Activated T-cell treated with anti-CD3 and anti-CD28 coated beads for 1 hour (primary cell): ENCODE results near the gene SEMA3D.
"Not testable (repeated sequence)": the region's sequence is repeated elsewhere in the genome, so short reads cannot be mapped to it uniquely, and the experiment has no call there.

Experiments
- DNase-seq: peaks from one replicate; pipeline ENCODE4 v3.0.0-alpha.2; 2020; ENCODE audit warnings: low read depth

Gene SEMA3D

GRCh38 chr7:85030893-85031292, 156.0 kb downstream of the SEMA3D start:
- no peak for DNase-seq

DNA sequence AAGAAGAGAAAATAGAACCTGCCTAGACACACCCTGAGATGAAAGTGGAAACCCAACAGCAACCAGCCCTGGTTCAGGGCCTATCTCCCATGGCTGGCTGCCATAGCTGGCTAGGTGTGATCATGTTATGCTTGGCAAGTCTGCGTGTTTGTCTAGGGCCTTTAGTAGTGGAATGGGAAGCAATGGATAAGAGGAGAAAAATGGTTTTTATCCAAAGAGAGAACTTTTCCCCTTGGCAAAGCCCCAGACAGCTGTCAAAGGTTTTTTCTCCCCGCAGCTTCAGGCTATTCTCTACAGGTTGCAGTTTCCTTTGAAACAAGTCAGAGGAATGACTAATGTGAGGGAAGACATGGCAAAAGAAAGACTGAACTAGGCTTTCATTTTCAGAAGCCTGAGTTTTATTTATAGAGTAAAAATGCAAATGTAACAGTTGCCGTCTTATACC, 161.5 kb downstream of the SEMA3D start:
- no peak for DNase-seq

DNA sequence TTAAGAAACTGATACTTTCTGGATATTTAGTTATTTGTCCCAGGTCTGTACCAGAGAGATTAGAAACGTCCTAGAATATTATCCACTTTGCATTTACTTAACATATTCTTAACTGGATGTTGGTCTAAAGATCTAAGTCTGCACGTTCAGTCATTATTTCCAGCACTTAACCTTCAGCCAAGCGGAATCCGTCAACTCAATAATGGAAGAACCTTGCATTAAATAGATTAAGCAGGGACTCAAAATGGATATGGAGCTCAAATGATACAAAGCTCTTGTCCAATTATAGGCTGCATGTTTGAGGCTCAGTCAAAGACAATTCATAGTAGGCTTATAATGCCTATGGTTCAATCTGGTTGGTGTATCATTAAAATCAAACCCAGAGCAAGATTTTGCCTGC, 162.9 kb downstream of the SEMA3D start:
- DNase-seq, result no peak

DNA sequence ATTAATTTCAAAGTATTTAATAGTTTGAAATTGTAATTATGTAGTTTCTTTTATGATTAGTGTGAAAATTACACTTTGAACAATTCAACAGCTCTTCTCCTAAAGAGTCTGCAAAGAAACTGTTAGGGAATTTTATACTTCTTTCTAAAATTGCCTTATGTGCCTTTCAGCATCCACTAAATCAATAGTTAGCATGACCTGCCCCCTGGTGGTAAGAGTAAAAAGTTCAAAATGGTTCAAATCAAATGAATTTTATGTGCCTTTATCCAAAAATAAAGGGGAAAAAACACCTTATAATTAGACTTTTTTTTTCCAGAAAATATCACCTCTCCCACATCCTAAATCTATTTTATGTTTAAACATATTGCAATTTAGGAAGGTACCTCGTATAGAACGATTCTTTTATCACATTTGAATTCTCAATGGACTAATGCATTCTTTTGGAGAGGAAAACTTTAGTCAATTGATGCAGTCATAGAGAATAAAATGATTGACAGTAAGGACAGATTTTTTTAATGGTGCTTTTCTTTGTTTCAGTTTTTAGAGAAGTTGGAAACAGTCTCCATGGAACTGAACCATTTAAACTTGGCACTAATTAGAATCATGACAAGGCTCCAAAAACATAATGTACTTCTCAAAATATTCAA, 163.7 kb downstream of the SEMA3D start:
- no peak for DNase-seq

- DNase-seq, result no peak
These were observed 164.7 kb downstream of the SEMA3D start for GRCh38 chr7:85022064-85022697.

- DNase-seq, result no peak
These were observed 165.7 kb downstream of the SEMA3D start for GRCh38 chr7:85021101-85021704.

- DNase-seq, result no peak
These were observed 167.1 kb downstream of the SEMA3D start for GRCh38 chr7:85019778-85020177.

DNA sequence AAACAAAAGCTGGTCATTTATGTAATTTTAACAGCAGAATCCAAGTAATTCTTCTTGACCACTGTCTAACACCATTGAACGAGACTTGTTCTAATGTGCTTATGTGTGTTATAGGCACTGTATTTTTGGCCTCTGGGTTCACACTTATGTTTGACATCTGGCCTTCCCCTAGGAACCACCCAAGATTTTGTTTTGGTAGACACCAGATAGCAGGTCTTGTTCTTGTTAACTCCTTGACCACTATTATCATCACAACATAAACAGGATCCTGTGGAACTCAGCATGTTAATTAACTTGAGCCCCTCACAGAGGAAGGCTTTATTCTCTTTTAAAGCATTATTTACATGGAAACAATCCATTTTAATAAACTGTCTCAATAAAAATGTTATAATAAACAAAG, 167.7 kb downstream of the SEMA3D start:
- DNase-seq, result no peak

DNA sequence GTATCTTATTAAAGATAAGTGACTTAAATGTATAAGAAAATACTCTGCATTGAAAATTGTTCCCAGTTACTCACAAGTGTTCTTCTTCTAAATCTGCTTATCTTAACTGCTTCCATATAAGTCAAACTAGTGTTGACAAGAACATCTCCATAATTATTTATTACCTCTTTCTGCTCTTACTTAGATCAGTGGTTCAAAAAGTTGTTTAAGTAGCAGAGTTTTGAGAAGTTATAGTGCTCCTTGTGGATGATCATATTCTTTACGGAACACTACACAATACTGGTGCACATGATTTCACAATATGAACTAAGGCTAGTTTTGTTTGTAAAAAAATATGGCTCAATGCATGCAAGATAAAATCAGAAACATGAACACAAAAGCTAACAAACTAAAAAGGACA, 168.4 kb downstream of the SEMA3D start:
- no peak for DNase-seq

GRCh38 chr7:85016286-85016685, 170.6 kb downstream of the SEMA3D start:
- no peak for DNase-seq

- no peak for DNase-seq
These were observed 171.8 kb downstream of the SEMA3D start for GRCh38 chr7:85014936-85015660.

GRCh38 chr7:85011127-85011526, 175.7 kb downstream of the SEMA3D start:
- no peak for DNase-seq

DNA sequence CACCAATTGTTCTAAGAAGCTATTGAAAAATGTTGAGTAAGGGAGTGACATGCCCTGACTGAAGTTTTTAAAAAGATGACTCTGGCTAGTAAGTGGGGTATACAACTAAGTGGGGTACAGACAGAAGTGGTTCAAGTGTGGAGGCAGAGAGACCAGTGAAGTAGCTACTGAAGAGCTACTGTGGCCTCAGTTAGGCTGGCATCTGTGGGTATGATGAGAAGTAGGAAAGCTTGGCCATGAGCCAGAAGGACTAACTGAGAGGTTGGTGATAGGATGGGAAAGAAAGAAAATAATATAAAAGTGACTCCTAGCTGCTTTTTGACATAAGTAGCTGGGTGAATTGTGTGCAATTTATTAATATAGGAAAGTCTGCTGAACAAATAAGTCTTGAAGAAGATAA, 176.6 kb downstream of the SEMA3D start:
- DNase-seq, result no peak

- no peak for DNase-seq
These were observed 180.1 kb downstream of the SEMA3D start for GRCh38 chr7:85006754-85007153.

DNA sequence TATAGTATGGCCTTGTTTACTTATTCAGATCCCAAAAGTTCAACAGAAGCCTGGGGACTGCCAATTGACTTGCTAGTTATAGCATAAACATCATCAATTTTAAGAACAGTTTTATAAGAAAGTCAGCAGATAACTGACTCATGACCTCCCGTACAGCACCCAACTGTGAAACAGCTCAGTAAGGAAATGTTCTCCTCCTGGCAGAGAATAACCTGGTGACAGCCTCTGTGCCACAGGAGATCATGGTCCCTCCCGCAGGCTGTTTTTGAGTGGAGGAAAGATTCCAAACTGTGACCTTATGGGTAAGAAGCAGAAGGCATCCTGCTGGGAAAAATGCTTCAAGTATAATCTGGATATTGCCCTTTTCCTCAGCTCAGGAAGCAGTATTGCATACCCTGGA, 182.5 kb downstream of the SEMA3D start:
- no peak for DNase-seq

DNA sequence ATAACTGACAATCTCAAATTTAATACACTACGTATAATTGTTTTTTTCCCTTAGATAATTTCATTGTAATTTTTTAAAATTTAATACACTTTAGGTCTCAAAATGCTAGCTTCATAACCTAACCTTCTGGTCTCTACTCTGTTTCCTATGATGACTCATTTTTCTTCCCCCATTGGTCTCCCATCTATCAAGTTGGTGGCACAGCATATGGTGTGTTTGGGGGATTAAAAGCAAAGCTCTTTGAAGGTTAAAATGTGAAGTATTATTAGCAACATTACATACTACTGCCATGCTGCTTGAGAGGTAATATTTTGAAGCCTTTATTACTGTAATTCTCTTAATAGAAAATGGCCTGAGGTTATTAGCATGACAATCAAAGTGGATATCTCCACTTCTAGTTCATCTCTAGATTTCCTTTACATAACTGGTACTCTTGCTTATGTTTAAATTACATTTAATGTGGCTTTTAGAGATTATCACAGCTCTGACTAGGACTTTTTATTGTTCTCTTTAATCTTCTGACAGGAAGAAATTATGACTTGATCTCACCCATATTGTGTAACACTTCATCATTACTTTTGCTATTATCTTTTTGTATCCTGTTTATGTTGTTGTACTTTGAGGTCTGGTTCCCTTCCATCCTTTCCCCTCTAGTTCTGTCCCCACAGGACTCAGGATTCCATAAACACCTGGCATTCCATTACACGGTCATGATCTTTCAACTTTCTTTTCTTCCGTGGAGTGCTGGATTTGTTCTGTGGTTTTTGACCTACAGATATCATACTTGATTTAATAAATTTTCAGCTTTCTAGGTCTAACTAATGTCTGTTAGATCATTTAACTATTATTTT, 185.1 kb downstream of the SEMA3D start:
- no peak for DNase-seq

DNA sequence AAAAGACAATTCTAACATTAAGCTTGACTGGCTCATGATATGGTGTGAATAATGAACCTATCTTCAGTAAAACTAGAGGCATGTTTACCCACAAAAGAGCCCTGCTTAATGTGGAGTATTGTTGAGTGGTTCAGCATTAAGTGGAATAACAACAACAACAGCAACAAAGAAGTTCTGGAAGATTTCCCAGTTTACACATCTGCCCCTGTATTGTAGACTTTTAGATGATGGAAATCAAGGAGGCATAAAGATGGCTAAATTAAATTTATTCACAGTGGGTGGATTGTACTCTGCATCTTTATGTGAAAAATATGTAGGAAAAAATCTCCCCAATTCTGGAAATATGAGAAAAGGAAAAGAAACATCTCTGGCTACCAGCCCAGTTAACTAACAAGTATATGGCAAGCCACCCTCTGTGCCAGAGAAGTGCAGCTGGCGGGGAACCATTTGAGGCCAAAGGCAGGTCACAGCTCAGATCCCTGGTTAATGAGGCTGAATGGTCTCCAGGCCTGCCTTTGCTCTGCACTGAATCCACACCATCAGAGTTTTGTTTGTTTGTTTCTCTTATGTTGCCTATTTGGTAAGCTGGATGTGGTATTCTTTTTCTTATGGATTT, 186.0 kb downstream of the SEMA3D start:
- no peak for DNase-seq

- no peak for DNase-seq
These were observed 187.4 kb downstream of the SEMA3D start for GRCh38 chr7:84999450-84999849.

DNA sequence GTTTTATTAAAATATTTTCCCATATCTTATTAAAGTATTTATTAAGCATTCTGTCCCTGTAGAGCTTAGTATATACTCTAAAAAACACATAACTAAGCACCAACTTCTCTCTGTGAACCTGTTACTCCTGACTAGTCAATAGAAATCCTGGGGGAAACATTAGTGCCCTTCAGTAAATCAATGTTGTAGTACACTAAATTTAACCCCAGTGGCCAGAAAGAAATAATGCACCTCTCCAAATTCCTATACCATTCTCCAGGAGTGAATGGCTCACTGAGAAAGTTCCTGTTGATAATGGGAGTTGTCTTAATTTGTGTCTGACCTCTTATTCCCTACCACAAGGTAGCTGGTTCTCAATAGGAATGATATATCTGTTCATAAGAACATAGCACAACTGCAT, 188.2 kb downstream of the SEMA3D start:
- DNase-seq, result no peak

GRCh38 chr7:84997626-84998025, 189.2 kb downstream of the SEMA3D start:
- DNase-seq, result no peak

- not testable (repeated sequence) for DNase-seq
These were observed 193.9 kb downstream of the SEMA3D start for GRCh38 chr7:84992954-84993353.
